IPS-18c (cell line): ENCODE measurements around the gene KIAA1210.
"Not testable (repeated sequence)": the region's sequence is repeated elsewhere in the genome, so short reads cannot be mapped to it uniquely, and the experiment has no call there.

Experiments
- H3K4me3 ChIP-seq: 2 replicates; pipeline ENCODE4 v1.7.0; 2013; ENCODE audit warnings: low read depth, mild to moderate bottlenecking, low read length, moderate library complexity; ENCODE audit not compliant: insufficient read depth
- H3K9me3 ChIP-seq: one replicate; pipeline ENCODE4 v1.6.1; 2013; ENCODE audit warnings: mild to moderate bottlenecking, low read length, moderate library complexity; ENCODE audit not compliant: control insufficient read depth, insufficient read depth

The KIAA1210 gene

DNA sequence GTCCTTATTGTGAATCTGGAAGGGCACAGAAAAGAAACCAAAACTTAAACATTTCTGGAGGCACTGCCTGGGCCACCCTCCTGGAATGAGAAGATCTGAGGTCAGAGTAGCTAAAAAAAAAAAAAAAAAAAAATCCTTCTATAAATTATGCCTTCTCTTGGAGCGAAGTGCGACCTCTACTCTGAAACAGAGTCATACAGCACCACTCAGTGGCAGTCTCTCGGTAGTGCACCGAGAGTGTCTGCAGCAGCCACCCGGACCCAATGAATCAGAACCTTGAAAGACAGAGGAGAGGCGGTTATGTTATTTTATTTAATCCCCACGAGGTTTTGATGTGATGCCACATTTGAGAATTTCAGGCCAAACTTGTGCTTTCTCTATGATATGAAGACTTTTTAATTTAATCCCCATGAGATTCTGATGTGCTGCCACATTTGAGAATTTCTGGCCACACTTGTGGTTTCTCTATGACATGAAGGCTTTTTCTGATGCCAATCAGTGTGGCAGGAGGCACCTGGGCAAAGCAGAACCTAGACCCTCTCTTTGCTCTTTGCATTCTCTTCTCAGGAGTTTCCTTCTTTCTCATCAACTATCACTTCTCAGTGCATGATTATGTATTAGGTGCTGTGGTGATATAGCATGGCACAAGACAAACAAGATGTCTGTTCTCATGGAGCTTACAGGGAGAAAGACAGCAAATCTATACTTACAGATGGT, 60.4 kb downstream of the KIAA1210 start:
- H3K9me3 ChIP-seq = peaks cover 4% of the 10 kb centered on the region
- no peak overlapping the region for H3K4me3 ChIP-seq

DNA sequence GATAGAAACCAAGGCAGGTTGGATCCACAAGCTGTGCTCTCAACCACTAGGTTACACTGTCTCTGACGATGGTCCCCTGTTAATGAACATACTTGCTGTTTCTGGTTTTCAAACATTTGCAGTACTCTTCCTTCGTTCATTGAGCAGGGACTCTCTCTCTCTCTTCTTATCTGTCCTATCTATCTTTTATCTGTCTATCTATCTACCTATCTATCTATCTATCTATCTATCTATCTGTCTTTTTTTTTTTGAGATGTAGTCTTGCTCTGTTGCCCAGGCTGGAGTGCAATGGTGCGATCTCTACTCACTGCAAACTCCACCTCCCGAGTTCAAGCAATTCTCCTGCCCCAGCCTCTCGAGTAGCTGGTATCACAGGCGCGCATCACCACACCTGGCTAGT, 64.2 kb downstream of the KIAA1210 start:
- Histone ChIP-seq H3K4me3 (no peak overlapping the region), H3K9me3 (peaks cover 2% of the 10 kb centered on the region)

DNA sequence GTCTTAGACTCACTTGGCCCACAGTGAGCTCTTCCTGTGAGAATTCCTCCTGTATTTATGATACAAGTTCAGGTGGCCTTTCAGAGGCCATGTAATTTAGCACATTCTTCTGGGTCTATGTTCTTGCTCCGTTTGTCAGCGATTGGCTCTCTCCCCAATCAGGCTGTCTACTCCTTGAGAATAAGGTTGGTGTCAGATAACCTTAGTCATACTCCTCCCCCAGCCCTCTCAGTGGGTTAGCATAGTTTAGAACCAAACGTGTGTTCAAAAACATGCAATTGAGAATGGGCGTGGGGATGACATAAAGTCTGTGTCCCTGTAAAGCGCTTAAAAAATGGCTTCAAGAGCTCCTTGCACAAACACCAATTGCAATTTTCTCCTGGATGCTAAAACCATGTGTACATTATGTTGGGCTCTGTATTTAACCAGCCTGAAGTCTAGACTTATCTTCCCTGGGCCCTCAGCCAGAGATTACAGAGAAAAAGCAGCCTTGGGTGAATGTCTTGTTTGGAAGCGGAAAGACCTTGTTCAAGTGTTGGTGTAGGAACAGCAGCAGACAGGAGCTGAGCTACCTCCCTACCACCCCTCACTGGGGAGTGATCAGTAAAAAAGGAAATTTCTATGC, 64.8 kb downstream of the KIAA1210 start:
- H3K9me3 ChIP-seq = peaks cover 2% of the 10 kb centered on the region
- H3K4me3 ChIP-seq = no peak overlapping the region

DNA sequence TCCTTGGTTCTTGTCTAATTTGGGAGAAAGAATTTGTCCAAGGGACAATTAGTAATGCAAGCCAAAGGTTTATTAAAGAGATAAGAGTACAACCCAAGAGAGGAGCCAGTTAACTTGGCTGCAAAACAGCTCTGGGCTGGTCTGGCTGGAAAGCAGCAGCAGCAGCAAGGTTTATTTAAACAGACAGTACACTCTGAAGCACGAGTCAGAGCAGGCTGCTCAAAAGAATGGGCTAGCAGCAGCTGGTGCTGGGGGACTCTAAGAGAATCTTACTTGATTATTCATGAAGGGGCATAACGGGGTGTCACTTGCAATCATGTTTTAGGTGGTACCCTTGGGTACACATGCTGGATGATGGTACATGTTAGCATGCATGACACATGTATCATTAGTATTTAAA, 71.9 kb downstream of the KIAA1210 start:
- Histone ChIP-seq H3K9me3 (no peaks in the 10 kb centered on the region), H3K4me3 (no peak overlapping the region)

DNA sequence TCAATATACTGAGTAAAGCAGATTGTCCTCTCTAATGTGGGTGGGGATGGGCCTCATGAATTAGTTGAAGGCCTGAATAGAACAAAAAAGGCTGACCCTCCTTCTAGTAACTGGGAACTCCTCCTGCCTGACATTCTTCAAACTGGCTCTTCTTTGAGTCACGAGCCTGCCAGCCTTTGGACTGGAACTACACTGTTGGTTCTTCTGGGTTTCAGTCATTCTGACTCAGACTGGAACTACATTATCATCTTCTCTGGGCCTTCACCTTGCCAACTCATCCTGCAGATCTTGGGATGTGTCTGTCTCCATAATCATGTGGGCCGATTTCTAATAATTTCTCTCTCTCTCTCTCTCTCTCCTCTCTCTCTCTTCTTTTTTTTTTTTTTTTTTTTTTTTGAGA, 81.7 kb downstream of the KIAA1210 start:
- Histone ChIP-seq H3K9me3 (no peaks in the 10 kb centered on the region), H3K4me3 (no peak overlapping the region)

DNA sequence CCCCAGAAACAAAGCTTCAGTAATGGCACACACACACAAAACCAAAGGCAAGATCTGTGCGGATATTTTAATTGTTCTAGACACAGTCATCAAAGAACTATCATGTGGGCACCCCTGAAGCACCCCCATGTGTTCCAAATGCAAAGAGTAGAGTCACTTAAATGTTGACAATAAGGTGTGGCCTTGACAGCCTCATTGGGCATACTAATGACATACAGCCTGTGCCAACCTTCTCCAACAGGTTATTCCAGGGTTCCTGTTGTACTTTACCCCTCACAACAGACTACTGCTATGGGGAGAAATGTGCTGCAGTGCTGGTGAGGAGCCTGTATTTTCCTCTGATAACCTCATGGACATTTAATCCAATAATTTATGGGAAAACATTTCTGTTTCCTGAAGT, 84.6 kb downstream of the KIAA1210 start:
- H3K4me3 ChIP-seq = no peak overlapping the region
- no peaks in the 10 kb centered on the region for H3K9me3 ChIP-seq

DNA sequence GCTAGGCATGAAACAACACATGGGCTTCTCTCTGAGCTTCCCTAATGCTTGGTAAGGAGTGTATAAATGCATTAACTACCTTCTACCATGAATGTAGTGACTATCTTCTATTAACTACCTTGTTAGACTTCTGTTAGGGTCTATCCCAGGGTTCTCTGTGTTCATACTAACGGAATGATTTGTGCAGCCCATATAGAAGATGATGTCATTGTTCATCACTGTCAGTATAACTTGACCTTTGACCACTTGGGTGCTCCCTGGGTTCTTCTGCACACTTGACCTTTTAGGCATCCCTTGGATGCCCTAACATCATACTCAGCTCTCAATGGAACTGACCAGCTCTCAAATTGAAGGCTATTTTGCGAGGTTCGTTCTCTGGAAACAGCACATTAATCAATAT, 85.6 kb downstream of the KIAA1210 start:
- Histone ChIP-seq H3K4me3 (no peak overlapping the region), H3K9me3 (no peaks in the 10 kb centered on the region)

DNA sequence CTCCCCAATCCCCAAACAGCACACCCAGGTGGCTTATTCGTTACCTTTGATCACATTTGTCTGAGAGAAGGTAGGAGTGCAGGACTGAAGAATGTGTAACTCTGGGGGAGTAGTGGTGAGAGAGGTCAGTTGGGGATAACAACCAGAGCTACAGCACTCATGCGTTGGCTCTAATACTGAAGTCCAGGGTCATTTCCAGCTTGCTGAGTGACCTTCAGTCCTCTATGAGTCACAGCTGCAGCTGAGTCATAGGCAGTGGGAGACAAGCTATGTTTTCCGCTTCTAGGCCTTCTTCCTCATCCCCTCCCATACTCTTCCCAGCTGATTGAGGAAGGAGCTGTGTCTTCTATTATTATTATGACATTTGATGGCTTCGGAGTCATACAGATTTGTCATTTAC, 86.4 kb downstream of the KIAA1210 start:
- H3K9me3 ChIP-seq = no peaks in the 10 kb centered on the region
- no peak overlapping the region for H3K4me3 ChIP-seq

DNA sequence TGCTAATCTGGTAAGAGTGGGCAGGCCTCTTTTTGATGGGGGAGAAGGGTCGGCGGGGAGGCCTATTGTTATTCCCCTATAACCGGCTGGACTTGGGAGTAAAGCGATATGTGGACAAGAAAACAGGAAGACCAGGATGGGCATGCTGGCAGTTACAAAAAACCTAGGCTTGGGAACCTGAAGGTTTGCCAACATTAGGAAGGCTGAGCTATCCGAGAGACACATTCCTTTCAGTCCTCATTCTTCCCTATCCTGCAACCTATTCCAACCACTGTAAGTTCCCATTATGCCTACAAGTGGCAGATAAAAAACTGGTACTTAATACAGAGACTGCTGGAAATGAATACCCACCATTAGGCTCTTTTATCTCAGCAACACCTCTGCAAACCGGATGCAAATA, 87.2 kb downstream of the KIAA1210 start:
- Histone ChIP-seq H3K4me3 (no peak overlapping the region), H3K9me3 (no peaks in the 10 kb centered on the region)

DNA sequence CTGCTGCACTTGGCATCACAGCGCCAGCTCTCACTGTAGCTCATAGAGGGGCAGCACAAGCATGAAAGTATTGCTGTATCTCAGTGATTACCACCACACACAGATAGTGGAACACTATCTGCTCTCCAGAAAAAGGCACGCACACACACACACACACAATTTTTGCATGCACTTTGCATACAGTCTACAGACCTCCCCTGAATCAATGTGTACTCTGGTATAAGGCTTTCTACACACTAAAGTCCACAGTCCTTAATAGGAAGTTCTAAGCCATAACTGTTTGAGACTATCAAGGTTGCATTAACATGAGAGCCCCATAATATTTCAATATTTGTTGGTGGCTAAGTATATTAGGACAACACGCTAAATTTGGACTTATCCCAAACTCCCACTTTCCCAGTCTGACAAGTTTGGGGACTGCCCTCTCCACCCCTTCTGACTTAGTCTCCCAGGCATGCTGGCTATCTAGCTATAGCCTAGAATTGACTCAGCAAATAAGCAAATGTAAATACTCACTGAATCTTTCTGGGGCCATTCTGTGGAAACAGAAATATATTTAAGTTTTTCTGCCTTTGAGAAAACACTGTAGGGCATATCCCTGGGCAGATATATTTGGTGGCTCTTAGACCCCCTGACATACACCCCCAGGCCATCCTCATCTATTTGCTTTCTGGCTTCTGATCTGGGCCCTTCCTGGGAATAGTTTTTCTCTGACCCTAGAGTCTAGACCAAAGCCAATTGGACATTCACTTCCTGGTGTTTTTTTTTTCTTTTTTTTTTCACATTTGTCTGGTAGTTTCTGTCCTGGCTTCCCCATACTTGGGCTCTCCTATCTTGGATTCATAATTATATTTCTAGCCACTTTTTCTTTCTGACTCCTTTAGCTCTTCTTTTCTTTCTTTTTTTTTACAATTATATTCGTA, 91.2 kb downstream of the KIAA1210 start:
- H3K9me3 ChIP-seq = peaks cover 2% of the 10 kb centered on the region
- no peak overlapping the region for H3K4me3 ChIP-seq

DNA sequence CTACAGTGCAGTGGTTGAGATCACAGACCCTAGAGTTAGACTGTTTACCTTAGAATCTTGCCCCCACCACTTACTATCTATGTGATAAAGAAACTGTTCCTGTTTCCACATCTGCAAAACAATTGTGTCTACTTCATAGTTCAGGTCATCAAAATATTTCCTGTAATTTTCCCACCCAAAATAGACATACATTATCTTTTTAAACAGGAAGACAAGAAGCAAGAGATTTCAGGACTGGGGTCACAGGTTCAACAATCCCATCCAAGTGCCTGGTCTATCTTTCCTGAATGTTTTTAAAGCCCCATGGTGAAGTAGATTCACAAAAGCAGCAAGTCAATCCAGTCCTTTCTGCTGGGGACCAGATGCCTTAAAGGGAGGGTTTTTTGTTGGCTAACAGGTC, 96.6 kb downstream of the KIAA1210 start:
- peaks cover 5% of the 10 kb centered on the region for H3K9me3 ChIP-seq
- H3K4me3 ChIP-seq = no peak overlapping the region

DNA sequence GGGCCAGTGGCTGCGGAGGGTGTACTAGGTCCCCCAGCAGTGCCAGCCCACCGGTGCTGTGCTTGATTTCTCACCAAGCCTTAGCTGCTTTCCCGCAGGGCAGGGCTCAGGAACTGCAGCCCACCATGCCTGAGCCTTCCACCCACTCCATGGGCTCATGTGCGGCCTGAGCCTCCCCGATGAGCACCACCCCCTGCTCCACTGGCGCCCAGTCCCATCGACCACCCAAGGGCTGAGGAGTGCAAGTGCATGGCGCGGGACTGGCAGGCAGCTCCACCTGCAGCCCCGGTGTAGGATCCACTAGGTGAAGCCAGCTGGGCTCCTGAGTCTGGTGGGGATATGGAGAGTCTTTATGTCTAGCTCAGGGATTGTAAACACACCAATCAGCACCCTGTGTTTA, 98.0 kb downstream of the KIAA1210 start:
- not testable (repeated sequence) for H3K4me3 ChIP-seq, H3K9me3 ChIP-seq

DNA sequence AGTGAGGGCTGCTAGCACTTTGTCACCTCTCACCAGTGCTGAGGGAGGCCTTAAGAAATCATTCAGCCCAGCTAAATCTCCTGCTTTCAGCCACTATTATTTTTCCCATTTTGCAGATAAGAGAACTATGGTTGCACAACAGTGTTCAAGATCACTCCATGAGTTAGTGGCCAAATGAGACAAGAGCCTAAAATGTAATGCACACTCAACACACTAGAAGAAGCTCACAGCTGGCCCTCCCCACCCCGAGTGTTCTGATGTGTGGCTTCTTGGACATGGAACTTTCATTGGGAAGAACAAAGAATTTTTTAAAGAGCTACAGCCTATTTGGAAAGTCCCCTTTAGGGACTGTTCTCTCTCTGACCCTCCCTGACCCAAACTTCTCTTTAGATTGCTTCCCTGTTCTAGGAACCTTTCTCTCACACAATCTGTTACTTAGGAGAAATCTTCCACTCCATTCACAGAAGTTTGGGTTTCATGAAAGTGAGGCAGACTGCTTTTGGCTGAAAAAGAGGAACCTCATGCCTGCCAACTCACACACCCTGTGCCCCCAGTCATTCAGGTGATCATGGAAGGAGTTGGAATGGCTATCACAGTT, 98.8 kb downstream of the KIAA1210 start:
- peaks cover 3% of the 10 kb centered on the region for H3K9me3 ChIP-seq
- H3K4me3 ChIP-seq = no peak overlapping the region
